ENCODE measurements around the gene PEX11A. TPM values are rescaled to one million over a fixed set of nuclear protein-coding genes. Genes with fewer than 3 reads are reported as not detected.

Gene PEX11A
- total RNA-seq (10 to 100 TPM; 11.1 to 16.5 (median 13.3) TPM), polyA plus RNA-seq (10 to 100 TPM; 12.4 to 18.6 (median 18.3) TPM)

- H3K9me3 ChIP-seq: no peaks in the 10 kb centered on the region
- H3K4me3 ChIP-seq: peak within 1 kb of the TSS; percentile 72 to 91 (median 86)
- peaks cover 0 to 18% (median 10%) of the 10 kb centered on the region in 4 donors for H3K4me1 ChIP-seq
- peak within 1 kb of the TSS; percentile 61 to 71 (median 68) for H3K27ac ChIP-seq
- peaks cover 0 to 12% (median 0%) of the 10 kb centered on the region in 4 donors for H3K36me3 ChIP-seq
- WGBS, 2 donors: 2% methylated on average over 60 of the region's 60 CpGs
- H3K27me3 ChIP-seq: no peaks in the 10 kb centered on the region
- peak; percentile 89 for DNase-seq
- TF ChIP-seq EP300 (IDR thresholded peaks at IDR 0.05) (no peak), POLR2A (IDR thresholded peaks at IDR 0.05) (peak in 1 of 2 donors; percentile 64), CTCF (IDR thresholded peaks at IDR 0.05) (no peak), POLR2AphosphoS5 (IDR thresholded peaks at IDR 0.05) (peak in 3 of 4 donors; percentile 37 to 77 (median 67))
- intact Hi-C loops (cut with DNase I): loop anchor here (5.0 kb wide), 1 partner anchor 33 kb away; the partner anchor contains the start of gene KIF7
These were observed at the start of gene PEX11A, which contains the start of gene WDR93 for GRCh38 chr15:89690276-89691218. TSS of gene PEX11A (minus strand) at chr15:89690754. CDS start at chr15:89690632, 122 bp downstream. TSS of gene WDR93 (plus strand) at chr15:89690811. CDS start at chr15:89701747, 10,936 bp downstream.

GRCh38 chr15:89740137-89740536 lies 49.6 kb upstream of the PEX11A start:
- intact Hi-C loops (cut with DNase I): loop anchor here (1.0 to 10.0 kb wide), 2 partner anchors 135 to 265 kb away; partner anchors contain the start of gene ZNF710
- Histone ChIP-seq H3K27ac (no peak overlapping the region), H3K36me3 (no peaks in the 10 kb centered on the region), H3K4me3 (no peak overlapping the region), H3K9me3 (no peaks in the 10 kb centered on the region), H3K27me3 (peaks cover 0 to 2% (median 0%) of the 10 kb centered on the region in 3 donors), H3K4me1 (peaks cover 0 to 3% (median 0%) of the 10 kb centered on the region in 4 donors)
- 4 to 7% methylated on average over 8 of the region's 8 CpGs for WGBS, 2 donors
- TF ChIP-seq POLR2A (IDR thresholded peaks at IDR 0.05): no peak
- peak; percentile 74 to 93 (median 90) for TF ChIP-seq CTCF (IDR thresholded peaks at IDR 0.05)
- no peak for TF ChIP-seq EP300 (IDR thresholded peaks at IDR 0.05)
- no peak for TF ChIP-seq POLR2AphosphoS5 (IDR thresholded peaks at IDR 0.05)
- peak; percentile 74 for DNase-seq

- intact Hi-C loops (cut with DNase I): no loop called here
- H3K27me3 ChIP-seq: peaks cover 0 to 6% (median 0%) of the 10 kb centered on the region in 3 donors
- TF ChIP-seq POLR2A (IDR thresholded peaks at IDR 0.05) (no peak), CTCF (IDR thresholded peaks at IDR 0.05) (no peak), POLR2AphosphoS5 (IDR thresholded peaks at IDR 0.05) (no peak), EP300 (IDR thresholded peaks at IDR 0.05) (no peak)
- no peak overlapping the region for H3K27ac ChIP-seq
- 73 to 75% methylated on average over 4 of the region's 4 CpGs for WGBS, 2 donors
- H3K4me3 ChIP-seq: no peak overlapping the region
- H3K4me1 ChIP-seq: peaks cover 0 to 3% (median 0%) of the 10 kb centered on the region in 4 donors
- H3K36me3 ChIP-seq: no peaks in the 10 kb centered on the region
- no peaks in the 10 kb centered on the region for H3K9me3 ChIP-seq
- no peak for DNase-seq
These were observed 45.2 kb upstream of the PEX11A start for GRCh38 chr15:89735773-89736172.

- TF ChIP-seq EP300 (IDR thresholded peaks at IDR 0.05): no peak
- DNase-seq: no peak
- H3K27me3 ChIP-seq: peaks cover 0 to 6% (median 0%) of the 10 kb centered on the region in 3 donors
- H3K27ac ChIP-seq: no peak overlapping the region
- intact Hi-C loops (cut with DNase I): no loop called here
- no peak overlapping the region for H3K4me3 ChIP-seq
- H3K9me3 ChIP-seq: no peaks in the 10 kb centered on the region
- H3K36me3 ChIP-seq: no peaks in the 10 kb centered on the region
- no peaks in the 10 kb centered on the region for H3K4me1 ChIP-seq
- 70 to 82% methylated on average over 8 of the region's 8 CpGs for WGBS, 2 donors
These were observed 42.1 kb upstream of the PEX11A start for GRCh38 chr15:89732451-89733172.

All from sigmoid colon (tissue), 7 donors.